WERI-Rb-1 (cell line): Measurements from ENCODE around the gene SEMA3C.

ENCODE experiments used
- DNase-seq: peaks from one replicate; pipeline ENCODE4 v3.0.0-alpha.2; 2020
- H3K27ac ChIP-seq: fragments of 250-450 bp; sonication (Bioruptor Pico); 2 replicates; pipeline ENCODE4 v1.5.1; 2020; ENCODE audit warnings: mild to moderate bottlenecking, moderate library complexity
- H3K27me3 ChIP-seq: fragments of 250-450 bp; sonication (Bioruptor Pico); 2 replicates; pipeline ENCODE4 v1.5.1; 2021; ENCODE audit warnings: mild to moderate bottlenecking, low read depth, moderate library complexity; ENCODE audit not compliant: insufficient read depth, severe bottlenecking
- H3K36me3 ChIP-seq: fragments of 250-450 bp; sonication (Bioruptor Pico); 2 replicates; pipeline ENCODE4 v1.5.1; 2020; ENCODE audit warnings: mild to moderate bottlenecking, moderate library complexity
- H3K4me3 ChIP-seq: 2 replicates; pipeline ENCODE4 v1.5.1; 2011; ENCODE audit warnings: low read depth, mild to moderate bottlenecking, control low read depth, low read length
- H3K9me3 ChIP-seq: fragments of 250-450 bp; sonication (Bioruptor Pico); 2 replicates; pipeline ENCODE4 v1.5.1; 2021; ENCODE audit warnings: mild to moderate bottlenecking, moderate library complexity; ENCODE audit not compliant: severe bottlenecking
- TF ChIP-seq, protein P1 (sequence below): IDR thresholded peaks from 2 replicates; pipeline ENCODE4 v1.5.1; 2011; ENCODE audit warnings: low read depth, mild to moderate bottlenecking, control low read depth, inconsistent platforms, low read length

SEMA3C gene

DNA sequence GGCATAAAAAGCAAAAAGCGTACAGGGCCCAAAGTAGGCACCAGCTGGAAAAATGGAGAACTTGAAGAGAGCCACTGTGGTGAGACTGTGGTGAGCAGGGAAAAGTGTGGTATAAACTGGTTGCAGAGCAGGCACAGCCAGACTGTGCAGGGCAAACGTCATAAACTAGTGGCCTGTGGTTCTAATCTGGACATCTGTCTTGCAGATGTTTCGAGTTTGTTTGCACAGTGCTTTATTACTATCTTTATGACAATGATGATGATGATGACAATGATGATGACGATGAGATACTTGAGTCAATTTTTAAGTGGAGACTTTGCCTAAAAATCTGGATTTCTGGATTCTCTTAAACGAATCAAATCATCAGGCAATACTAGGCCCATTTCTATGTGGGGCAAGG, 45.7 kb downstream of the SEMA3C start:
- no peaks in the 10 kb centered on the region for H3K27me3 ChIP-seq
- no peaks in the 10 kb centered on the region for H3K9me3 ChIP-seq
- TF ChIP-seq, protein P1, sequence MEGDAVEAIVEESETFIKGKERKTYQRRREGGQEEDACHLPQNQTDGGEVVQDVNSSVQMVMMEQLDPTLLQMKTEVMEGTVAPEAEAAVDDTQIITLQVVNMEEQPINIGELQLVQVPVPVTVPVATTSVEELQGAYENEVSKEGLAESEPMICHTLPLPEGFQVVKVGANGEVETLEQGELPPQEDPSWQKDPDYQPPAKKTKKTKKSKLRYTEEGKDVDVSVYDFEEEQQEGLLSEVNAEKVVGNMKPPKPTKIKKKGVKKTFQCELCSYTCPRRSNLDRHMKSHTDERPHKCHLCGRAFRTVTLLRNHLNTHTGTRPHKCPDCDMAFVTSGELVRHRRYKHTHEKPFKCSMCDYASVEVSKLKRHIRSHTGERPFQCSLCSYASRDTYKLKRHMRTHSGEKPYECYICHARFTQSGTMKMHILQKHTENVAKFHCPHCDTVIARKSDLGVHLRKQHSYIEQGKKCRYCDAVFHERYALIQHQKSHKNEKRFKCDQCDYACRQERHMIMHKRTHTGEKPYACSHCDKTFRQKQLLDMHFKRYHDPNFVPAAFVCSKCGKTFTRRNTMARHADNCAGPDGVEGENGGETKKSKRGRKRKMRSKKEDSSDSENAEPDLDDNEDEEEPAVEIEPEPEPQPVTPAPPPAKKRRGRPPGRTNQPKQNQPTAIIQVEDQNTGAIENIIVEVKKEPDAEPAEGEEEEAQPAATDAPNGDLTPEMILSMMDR, result no peak
- H3K36me3 ChIP-seq, result no peaks in the 10 kb centered on the region
- no peak for DNase-seq
- no peak overlapping the region for H3K4me3 ChIP-seq
- no peak overlapping the region for H3K27ac ChIP-seq

DNA sequence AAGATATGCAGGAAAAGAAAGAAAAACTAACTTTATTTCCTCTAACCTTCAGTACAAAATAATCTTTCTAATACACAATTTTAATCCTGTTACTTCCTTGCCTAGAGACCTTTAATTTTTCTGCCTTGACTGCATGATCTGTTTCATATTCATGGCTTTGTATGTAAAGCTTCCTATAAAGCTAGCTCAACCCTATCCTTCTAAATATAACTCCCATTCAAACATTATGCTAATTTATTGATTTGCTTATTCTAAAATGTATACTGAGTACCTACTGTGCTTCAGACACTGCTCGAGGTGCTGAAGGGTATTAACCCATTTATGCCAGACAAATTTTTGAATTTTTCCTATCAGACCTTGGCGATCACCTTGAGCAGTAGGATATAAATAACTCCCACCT, 47.6 kb downstream of the SEMA3C start:
- no peak overlapping the region for H3K4me3 ChIP-seq
- TF ChIP-seq, protein P1, result no peak
- H3K36me3 ChIP-seq, result no peaks in the 10 kb centered on the region
- no peak for DNase-seq
- H3K27me3 ChIP-seq, result no peaks in the 10 kb centered on the region
- no peak overlapping the region for H3K27ac ChIP-seq
- no peaks in the 10 kb centered on the region for H3K9me3 ChIP-seq

DNA sequence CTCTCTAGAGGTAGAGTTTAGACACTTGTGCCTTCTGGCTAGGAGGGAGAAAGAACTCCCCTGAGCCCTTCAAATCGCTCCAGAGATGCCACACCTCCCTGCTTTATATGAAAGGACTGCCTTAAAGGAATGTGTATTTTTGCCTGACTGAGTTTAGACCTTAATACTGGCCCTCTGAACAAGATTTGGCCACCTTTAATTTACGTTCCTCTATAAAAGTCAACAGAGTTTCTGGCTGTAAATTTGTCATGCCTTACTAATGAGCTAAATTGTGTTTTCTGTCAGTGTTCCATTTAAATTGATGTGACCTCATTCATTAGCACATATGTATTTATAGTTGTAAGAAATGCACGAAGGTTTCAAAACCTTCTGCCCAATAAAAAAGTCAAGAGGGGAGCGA, 48.0 kb downstream of the SEMA3C start:
- no peak for DNase-seq
- H3K9me3 ChIP-seq, result no peaks in the 10 kb centered on the region

DNA sequence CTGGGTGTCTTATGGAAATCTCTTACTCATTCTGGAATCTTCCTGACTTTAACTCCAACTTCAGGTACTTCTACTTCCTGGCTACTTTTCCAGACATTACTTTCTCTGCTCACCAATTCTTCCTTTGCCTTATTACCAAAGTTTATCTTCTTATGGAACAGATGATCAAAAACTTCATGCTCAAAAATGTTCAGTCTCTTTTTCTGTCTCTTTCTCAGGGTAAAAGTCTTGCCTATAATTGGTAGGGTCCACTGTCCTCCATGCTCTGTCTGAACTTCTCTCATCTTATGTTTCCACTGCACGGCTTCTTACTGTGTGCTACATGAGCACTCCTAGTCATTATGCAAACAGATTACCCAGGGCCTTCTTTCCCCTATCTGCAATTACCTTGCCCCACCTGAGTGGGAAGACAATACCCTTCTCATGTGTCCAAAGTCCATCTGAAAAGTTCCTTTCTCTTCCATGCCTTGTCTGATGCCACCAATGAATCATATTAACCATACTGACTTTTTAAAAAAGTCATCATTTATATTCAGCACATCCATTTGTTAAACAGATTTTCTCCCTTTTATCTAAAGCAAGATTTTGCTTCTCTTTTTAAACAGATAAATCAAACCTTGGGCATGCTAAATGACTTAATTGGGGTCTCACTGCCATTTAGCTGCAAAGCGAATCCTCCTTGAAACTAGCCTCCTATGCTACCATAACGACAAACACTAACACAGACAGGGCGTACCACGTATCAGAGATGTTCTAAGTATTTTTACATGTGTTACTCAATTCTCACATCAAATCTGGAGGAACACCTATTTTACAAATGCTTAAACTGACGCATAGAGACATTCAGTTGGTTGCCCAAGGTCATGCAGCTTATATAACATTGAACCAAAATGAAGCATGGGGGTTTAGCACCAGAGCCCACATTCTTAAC, 48.8 kb downstream of the SEMA3C start:
- DNase-seq, result no peak
- TF ChIP-seq, protein P1, result no peak
- H3K4me3 ChIP-seq, result no peak overlapping the region
- H3K9me3 ChIP-seq, result no peaks in the 10 kb centered on the region
- H3K27me3 ChIP-seq, result no peaks in the 10 kb centered on the region
- no peak overlapping the region for H3K27ac ChIP-seq
- H3K36me3 ChIP-seq, result no peaks in the 10 kb centered on the region

More for the DNA sequence above, 48.0 kb downstream of the SEMA3C start:
- TF ChIP-seq, protein P1, result no peak
- Histone ChIP-seq H3K36me3 (no peaks in the 10 kb centered on the region), H3K27me3 (no peaks in the 10 kb centered on the region), H3K4me3 (no peak overlapping the region), H3K27ac (no peak overlapping the region)

DNA sequence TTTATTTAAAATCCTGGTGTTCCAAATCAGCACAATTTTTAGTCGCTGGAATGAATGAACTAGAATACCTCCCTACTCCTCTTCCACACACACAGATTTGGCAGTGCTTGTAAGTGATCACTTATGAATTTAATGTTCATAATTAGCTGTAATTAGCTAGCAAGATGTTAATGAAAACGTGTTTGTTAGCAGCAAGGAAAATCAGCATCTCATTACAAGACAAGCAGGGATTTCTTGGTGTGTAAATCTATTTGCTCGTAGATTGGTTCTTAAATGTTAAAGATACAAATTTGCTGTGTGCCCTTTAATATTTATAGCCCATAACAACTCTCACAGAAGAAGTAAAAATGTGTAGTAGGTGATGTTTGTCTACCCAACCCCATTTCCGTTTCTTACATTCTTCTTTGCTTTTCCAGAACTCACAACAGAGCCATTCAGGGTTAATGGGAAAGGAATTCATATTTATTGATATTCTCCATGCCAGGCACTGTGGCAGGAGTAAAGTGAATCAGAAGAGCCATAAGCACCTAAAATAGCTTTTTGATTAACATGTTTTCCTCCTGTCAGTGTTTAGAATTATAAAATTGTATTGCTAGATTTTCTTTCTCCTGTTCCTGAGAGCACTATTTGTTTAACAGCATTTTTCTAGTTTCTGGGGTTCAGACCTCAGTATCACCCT, 49.6 kb downstream of the SEMA3C start:
- Histone ChIP-seq H3K27me3 (no peaks in the 10 kb centered on the region), H3K9me3 (no peaks in the 10 kb centered on the region)
- TF ChIP-seq, protein P1, result no peak

More for the DNA sequence above, 49.6 kb downstream of the SEMA3C start:
- H3K36me3 ChIP-seq, result no peaks in the 10 kb centered on the region
- no peak for DNase-seq
- no peak overlapping the region for H3K27ac ChIP-seq
- no peak overlapping the region for H3K4me3 ChIP-seq
